IMR-90 (cell line): Measurements from ENCODE around the gene AHDC1. TPM values are rescaled to one million over a fixed set of nuclear protein-coding genes. Genes with fewer than 3 reads are reported as not detected.
"Not testable (repeated sequence)": the region's sequence is repeated elsewhere in the genome, so short reads cannot be mapped to it uniquely, and the experiment has no call there.

Source experiments
- ATAC-seq: fragments of 200-7000 bp; cut with Tn5 transposase; 2 replicates; pipeline ENCODE4 v1.9.1; 2020; ENCODE audit warnings: low read depth, mild to moderate bottlenecking, moderate library complexity
- BruUV-seq: library from RNA; stranded (reverse); fragments of 400-500 nt; replicated peaks from 2 replicates; lab custom pipeline; 2021; lab: Mats Ljungman, UMichigan
- CTCF ChIA-PET: fragments of 300-600 bp; formaldehyde crosslinking; extraction: SDS; loops from one replicate; lab custom pipeline; 2021; ENCODE audit warnings: antibody characterized with exemption; lab: Yijun Ruan, JAX
- POLR2A ChIA-PET: fragments of 300-600 bp; sonication (Branson Sonifier 250); formaldehyde crosslinking; loops from one replicate; lab custom pipeline; 2022; ENCODE audit warnings: antibody characterized with exemption; ENCODE audit not compliant: unreplicated experiment; lab: Charles Lee
- DNase-seq: peaks from one replicate; pipeline ENCODE4 v3.0.0; 2013
- H2AFZ ChIP-seq: replicated peaks from 2 replicates; pipeline ENCODE3; 2013; ENCODE audit warnings: low read length, mild to moderate bottlenecking; ENCODE audit not compliant: poor library complexity
- H2AK5ac ChIP-seq: 2 replicates; pipeline ENCODE4 v1.6.1; 2013; ENCODE audit warnings: low read depth, low read length, inconsistent platforms
- H2AK9ac ChIP-seq: replicated peaks from 2 replicates; pipeline ENCODE3; 2013; ENCODE audit warnings: mild to moderate bottlenecking, low read depth, low read length, moderate library complexity; ENCODE audit not compliant: poor library complexity
- H2BK120ac ChIP-seq: 2 replicates; pipeline ENCODE4 v1.6.1; 2013; ENCODE audit warnings: low read depth, low read length, inconsistent platforms
- H2BK15ac ChIP-seq: 3 replicates; pipeline ENCODE4 v1.6.1; 2013; ENCODE audit warnings: low read depth, low read length, inconsistent platforms
- H2BK20ac ChIP-seq: 2 replicates; pipeline ENCODE4 v1.6.1; 2013; ENCODE audit warnings: low read depth, mild to moderate bottlenecking, inconsistent platforms, low read length, moderate library complexity
- H2BK5ac ChIP-seq: 2 replicates; pipeline ENCODE4 v1.6.1; 2013; ENCODE audit warnings: mild to moderate bottlenecking, low read depth, low read length, inconsistent platforms; ENCODE audit not compliant: poor library complexity, severe bottlenecking
- H3K14ac ChIP-seq: replicated peaks from 2 replicates; pipeline ENCODE4 v1.6.1; 2013; ENCODE audit warnings: low read depth, low read length, inconsistent platforms
- H3K18ac ChIP-seq: 2 replicates; pipeline ENCODE4 v1.6.1; 2013; ENCODE audit warnings: low read depth, low read length, control low read depth
- H3K23ac ChIP-seq: 2 replicates; pipeline ENCODE4 v1.6.1; 2013; ENCODE audit warnings: low read depth, low read length, inconsistent platforms
- H3K27ac ChIP-seq: 2 replicates; pipeline ENCODE4 v1.5.1; 2013; ENCODE audit warnings: mild to moderate bottlenecking, control low read depth, low read length; ENCODE audit not compliant: insufficient read depth
- H3K27me3 ChIP-seq: 2 replicates; pipeline ENCODE4 v1.6.1; 2013; ENCODE audit warnings: low read length; ENCODE audit not compliant: control insufficient read depth, insufficient read depth
- H3K36me3 ChIP-seq: 2 replicates; pipeline ENCODE4 v1.6.1; 2013; ENCODE audit warnings: low read length, mixed read lengths; ENCODE audit not compliant: control insufficient read depth, insufficient read depth
- H3K4ac ChIP-seq: 2 replicates; pipeline ENCODE4 v1.6.1; 2013; ENCODE audit warnings: low read depth, low read length, inconsistent platforms
- H3K4me1 ChIP-seq: 2 replicates; pipeline ENCODE4 v1.6.1; 2013; ENCODE audit warnings: low read length, mixed read lengths; ENCODE audit not compliant: control insufficient read depth, insufficient read depth
- H3K4me2 ChIP-seq: 2 replicates; pipeline ENCODE4 v1.6.1; 2013; ENCODE audit warnings: low read depth, mild to moderate bottlenecking, control low read depth, low read length, moderate library complexity
- H3K4me3 ChIP-seq: 2 replicates; pipeline ENCODE4 v1.5.1; 2013; ENCODE audit warnings: low read depth, mild to moderate bottlenecking, control low read depth, low read length, moderate library complexity; ENCODE audit not compliant: insufficient read depth
- H3K56ac ChIP-seq: 2 replicates; pipeline ENCODE4 v1.6.1; 2013; ENCODE audit warnings: low read length, inconsistent platforms; ENCODE audit not compliant: insufficient read depth; ENCODE audit errors: extremely low read depth
- H3K79me1 ChIP-seq, 2 experiments: 2 replicates each; pipeline ENCODE4 v1.6.1; 2013; ENCODE audit warnings: low read length in 2 of 2, inconsistent platforms in 1 of 2, low read depth in 1 of 2
- H3K9ac ChIP-seq: 2 replicates; pipeline ENCODE4 v1.6.1; 2013; ENCODE audit warnings: low read depth, low read length, control low read depth
- H3K9me1 ChIP-seq: 2 replicates; pipeline ENCODE4 v1.6.1; 2013; ENCODE audit warnings: low read length, inconsistent platforms; ENCODE audit not compliant: insufficient read depth
- H3K9me3 ChIP-seq: 2 replicates; pipeline ENCODE4 v1.6.1; 2013; ENCODE audit warnings: low read length; ENCODE audit not compliant: control insufficient read depth, insufficient read depth
- H4K20me1 ChIP-seq: 2 replicates; pipeline ENCODE4 v1.6.1; 2013; ENCODE audit warnings: low read length, inconsistent platforms; ENCODE audit not compliant: insufficient read depth
- H4K5ac ChIP-seq: 2 replicates; pipeline ENCODE4 v1.6.1; 2013; ENCODE audit warnings: mild to moderate bottlenecking, low read depth, low read length, control low read depth
- H4K8ac ChIP-seq, 2 experiments: 2 replicates each; pipeline ENCODE4 v1.6.1; 2013; ENCODE audit warnings: low read depth in 2 of 2, low read length in 2 of 2, control low read depth in 1 of 2, inconsistent platforms in 1 of 2
- H4K91ac ChIP-seq: 2 replicates; pipeline ENCODE4 v1.6.1; 2013; ENCODE audit warnings: low read depth, low read length, inconsistent platforms; ENCODE audit not compliant: insufficient read depth
- WGBS, 2 experiments: methylation state at CpG; one replicate each; pipeline versions ENCODE4 v1.1.5 to v1.1.7; 2013; ENCODE audit warnings: missing lambda C conversion rate in 2 of 2; ENCODE audit not compliant: insufficient read length in 1 of 2; ENCODE audit errors: extremely low coverage in 2 of 2; 5-methylcytosine and 5-hydroxymethylcytosine counted together
- dilution Hi-C: fragments of 300-500 bp; cut with HindIII; formaldehyde crosslinking; loops from one replicate; pipeline ENCODE4 v1.14.3; 2018; ENCODE audit warnings: low sequenced_read_pairs; ENCODE audit not compliant: unreplicated experiment
- in situ Hi-C: fragments of 300-500 bp; cut with MboI; formaldehyde crosslinking; loops from 3 replicates; pipeline ENCODE4 v1.14.3; 2019; ENCODE audit warnings: low sequenced_read_pairs, inconsistent platforms, mixed read lengths
- intact Hi-C: fragments of 100-400 bp; cut with micrococcal nuclease; formaldehyde crosslinking; loops from 2 replicates; pipeline ENCODE4 v1.10.0; 2022
- polyA plus RNA-seq, 3 experiments: library from polyadenylated mRNA; depleted of rRNA; stranded (reverse); fragments of >200 nt; gene quantifications; 2 replicates each; pipeline ENCODE4 v1.2.3, GENCODE V29; 2012; ENCODE audit warnings: low replicate concordance in 1 of 3
- total RNA-seq: library from RNA; depleted of rRNA; stranded (reverse); fragments of >200 nt; gene quantifications from 2 replicates; pipeline ENCODE4 v1.2.3, GENCODE V29; 2012

AHDC1 gene
- total and polyA plus RNA-seq, 2 of the 4 experiments (the other 2 are of a cell fraction) = 2.0 to 11.6 TPM

- H2BK20ac ChIP-seq, H3K14ac ChIP-seq, in situ Hi-C loops, H3K9ac ChIP-seq, DNase-seq, H3K9me1 ChIP-seq, H2AK9ac ChIP-seq, H4K91ac ChIP-seq, intact Hi-C loops, H3K79me1 ChIP-seq, H3K23ac ChIP-seq, H4K20me1 ChIP-seq, H3K4ac ChIP-seq, H3K56ac ChIP-seq, dilution Hi-C loops, H2BK120ac ChIP-seq, H2BK5ac ChIP-seq, H3K27ac ChIP-seq, H4K5ac ChIP-seq, ATAC-seq, H2BK15ac ChIP-seq, H3K18ac ChIP-seq, H3K9me3 ChIP-seq, POLR2A ChIA-PET, H2AFZ ChIP-seq, H4K8ac ChIP-seq, H3K4me2 ChIP-seq, H3K4me3 ChIP-seq, H2AK5ac ChIP-seq, BruUV-seq, H3K4me1 ChIP-seq, H3K36me3 ChIP-seq: not testable (repeated sequence)
- H3K27me3 ChIP-seq = peaks cover 11% of the 10 kb centered on the region
- 96% methylated on average over 4 of the region's 9 CpGs; no CpG with 5 or more reads in 1 of the 2 experiments for WGBS, 2 experiments
- CTCF ChIA-PET = interaction anchor here (0.6 to 0.7 kb wide), 2 partner anchors 21 to 22 kb away, joined by 3 to 6 read pairs; no protein-coding TSS in a partner anchor
These were observed 36.6 kb upstream of the AHDC1 start for GRCh38 chr1:27640514-27640913.
